Stimulated activated naive CD4-positive, alpha-beta T cell treated with Interleukin-2 at 50 U/mL for 16 hours (primary cell): ENCODE results near the gene NDUFV3.
A peak's percentile ranks its signal among the peaks of the same experiment; 100 is the strongest.
"Not testable (repeated sequence)": the region's sequence is repeated elsewhere in the genome, so short reads cannot be mapped to it uniquely, and the experiment has no call there.

Experiments
- DNase-seq: peaks from one replicate; lab custom pipeline; 2025; lab: John Stamatoyannopoulos, UW

NDUFV3 gene

GRCh38 chr21:42892582-42892930 is 553 bp upstream of the NDUFV3 start:
- DNase-seq, result no peak

GRCh38 chr21:42900446-42900845 is 7.3 kb downstream of the NDUFV3 start:
- no peak for DNase-seq

- DNase-seq, result no peak
These were observed 10.7 kb downstream of the NDUFV3 start for GRCh38 chr21:42903817-42904216.

GRCh38 chr21:42905195-42905594 is 12.1 kb downstream of the NDUFV3 start:
- no peak for DNase-seq

- DNase-seq, result no peak
These were observed 13.1 kb downstream of the NDUFV3 start for GRCh38 chr21:42906233-42906632.

GRCh38 chr21:42908484-42908883 is 15.4 kb downstream of the NDUFV3 start:
- not testable (repeated sequence) for DNase-seq

- DNase-seq, result not testable (repeated sequence)
These were observed 18.8 kb downstream of the NDUFV3 start for GRCh38 chr21:42911920-42912319.

GRCh38 chr21:42913476-42913875 is 20.4 kb downstream of the NDUFV3 start:
- DNase-seq, result no peak

GRCh38 chr21:42918291-42918690 is 25.2 kb downstream of the NDUFV3 start:
- no peak for DNase-seq

- no peak for DNase-seq
These were observed 28.8 kb downstream of the NDUFV3 start for GRCh38 chr21:42921927-42922326.

GRCh38 chr21:42922918-42923317 is 29.8 kb downstream of the NDUFV3 start:
- DNase-seq, result no peak

GRCh38 chr21:42923553-42924432 is 30.7 kb downstream of the NDUFV3 start:
- peak; percentile 36 for DNase-seq

- DNase-seq, result no peak
These were observed 31.3 kb downstream of the NDUFV3 start for GRCh38 chr21:42924433-42924751.

GRCh38 chr21:42925114-42925926 is 32.2 kb downstream of the NDUFV3 start, which contains the start of gene ERVH48-1:
TSS of gene ERVH48-1 (minus strand) at chr21:42925630. CDS start at chr21:42919006, 6,624 bp downstream.
- no peak for DNase-seq

GRCh38 chr21:42927474-42928200 is 34.5 kb downstream of the NDUFV3 start:
- DNase-seq, result not testable (repeated sequence)

- no peak for DNase-seq
These were observed 36.9 kb downstream of the NDUFV3 start for GRCh38 chr21:42929969-42930368.

GRCh38 chr21:42931560-42932235 is 38.6 kb downstream of the NDUFV3 start:
- DNase-seq, result no peak

GRCh38 chr21:42932378-42933136 is 39.4 kb downstream of the NDUFV3 start:
- not testable (repeated sequence) for DNase-seq

GRCh38 chr21:42933137-42933970 is 40.2 kb downstream of the NDUFV3 start:
- not testable (repeated sequence) for DNase-seq

GRCh38 chr21:42933973-42934372 is 40.9 kb downstream of the NDUFV3 start:
- DNase-seq, result not testable (repeated sequence)
